ENCODE measurements around the gene COX10.
"Not testable (repeated sequence)": the region's sequence is repeated elsewhere in the genome, so short reads cannot be mapped to it uniquely, and the experiment has no call there.

DNA sequence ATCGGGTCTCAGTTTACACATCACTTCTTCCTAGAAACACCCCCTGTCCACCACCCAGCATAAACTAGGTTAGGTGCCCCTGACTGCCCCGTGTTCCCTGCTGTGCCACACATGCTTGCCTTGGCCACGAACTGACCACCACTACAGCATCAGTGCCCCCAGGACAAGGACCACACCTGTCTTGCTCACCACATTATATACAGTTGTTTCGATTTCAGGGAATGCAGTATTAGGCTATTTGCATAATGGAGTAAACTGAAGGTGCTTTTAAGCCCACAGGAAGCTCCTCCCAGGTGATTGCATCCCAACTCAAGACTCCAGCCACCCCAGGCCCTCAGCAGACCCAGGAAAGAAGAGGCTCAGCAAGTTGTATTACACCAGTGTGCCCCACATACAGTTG lies 117.1 kb downstream of the COX10 start:
- not testable (repeated sequence) for TF ChIP-seq POLR2A (IDR thresholded peaks at IDR 0.05; ENCODE audit: low read depth); CTCF (IDR thresholded peaks at IDR 0.05); POLR2AphosphoS5 (IDR thresholded peaks at IDR 0.05); EP300 (IDR thresholded peaks at IDR 0.05)

Data from esophagus muscularis mucosa (tissue), 4 donors.